Activated T-cell treated with anti-CD3 and anti-CD28 coated beads, Interleukin-2, amount 50 U/mL, for 4 hours (primary cell): Measurements from ENCODE around the gene PPP3CB. TPM values are rescaled to one million over a fixed set of nuclear protein-coding genes. Genes with fewer than 3 reads are reported as not detected.
"Not testable (repeated sequence)": the region's sequence is repeated elsewhere in the genome, so short reads cannot be mapped to it uniquely, and the experiment has no call there.

ENCODE experiments used
- ATAC-seq, 2 donors: fragments of 200-7000 bp; cut with Tn5 transposase; one replicate each; pipeline ENCODE4 v1.10.0; 2021
- DNase-seq: peaks from one replicate; pipeline ENCODE4 v3.0.0-alpha.2; 2020
- H3K27me3 Mint-ChIP-seq: one replicate; pipeline ENCODE4 v1.8.0; 2021; ENCODE audit warnings: low read depth, mixed read lengths
- H3K36me3 Mint-ChIP-seq: one replicate; pipeline ENCODE4 v1.8.0; 2022; ENCODE audit warnings: mixed read lengths; ENCODE audit not compliant: insufficient read depth
- H3K4me1 Mint-ChIP-seq: one replicate; pipeline ENCODE4 v1.8.0; 2021; ENCODE audit warnings: low read depth, mixed read lengths
- H3K4me3 Mint-ChIP-seq: one replicate; pipeline ENCODE4 v1.8.0; 2021; ENCODE audit warnings: mild to moderate bottlenecking, moderate library complexity, mixed read lengths
- H3K9me3 Mint-ChIP-seq: one replicate; pipeline ENCODE4 v1.8.0; 2021; ENCODE audit warnings: mixed read lengths
- total RNA-seq, 3 donors: library from RNA; stranded (reverse); gene quantifications; one replicate each; pipeline ENCODE4 v1.2.1, GENCODE V29; 2021

Gene PPP3CB
- total RNA-seq, 3 donors from 2014 or later: 35.0 to 38.0 (median 37.6) TPM

DNA sequence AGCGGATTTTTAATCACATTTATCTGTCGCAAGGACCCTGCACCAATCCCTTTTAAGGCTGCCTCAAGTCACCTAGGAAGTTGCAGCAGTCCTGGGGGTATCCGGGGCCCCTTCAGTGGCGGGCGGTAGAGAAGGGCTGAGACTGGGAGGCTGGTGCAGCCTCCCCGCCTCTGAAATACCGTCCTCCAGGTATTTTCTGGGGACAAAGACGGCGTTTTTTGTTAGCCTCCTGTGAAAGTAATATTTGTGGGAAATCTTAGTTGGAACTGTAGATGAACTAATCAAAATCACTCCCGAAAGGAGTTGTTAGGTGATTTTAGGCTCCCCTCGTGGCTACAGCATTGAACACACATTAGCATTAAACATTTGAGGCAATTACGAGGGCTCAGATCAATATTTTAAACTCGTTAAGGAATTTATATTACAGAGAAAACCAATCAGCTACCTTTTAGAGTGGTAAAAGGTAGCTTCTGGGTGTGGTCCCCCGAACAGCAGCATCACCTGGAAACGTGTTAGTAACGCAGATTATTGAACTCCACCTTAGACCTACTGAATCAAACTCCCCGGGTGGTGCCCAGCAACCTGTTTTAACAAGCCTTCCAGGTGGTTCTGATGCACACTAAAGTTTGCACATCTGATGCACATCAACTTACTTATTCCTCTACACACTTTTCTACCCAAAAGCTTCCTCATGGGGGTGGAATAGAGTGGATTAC is 81.4 kb downstream of the PPP3CB start:
- H3K4me3 Mint-ChIP-seq: peak overlapping the region; percentile 85
- DNase-seq (no peak), ATAC-seq (peak in 1 of 2 donors; percentile 23)
- H3K4me1 Mint-ChIP-seq: peaks cover 45% of the 10 kb centered on the region
- no peaks in the 10 kb centered on the region for H3K27me3 Mint-ChIP-seq
- peaks cover 8% of the 10 kb centered on the region for H3K36me3 Mint-ChIP-seq
- no peaks in the 10 kb centered on the region for H3K9me3 Mint-ChIP-seq

DNA sequence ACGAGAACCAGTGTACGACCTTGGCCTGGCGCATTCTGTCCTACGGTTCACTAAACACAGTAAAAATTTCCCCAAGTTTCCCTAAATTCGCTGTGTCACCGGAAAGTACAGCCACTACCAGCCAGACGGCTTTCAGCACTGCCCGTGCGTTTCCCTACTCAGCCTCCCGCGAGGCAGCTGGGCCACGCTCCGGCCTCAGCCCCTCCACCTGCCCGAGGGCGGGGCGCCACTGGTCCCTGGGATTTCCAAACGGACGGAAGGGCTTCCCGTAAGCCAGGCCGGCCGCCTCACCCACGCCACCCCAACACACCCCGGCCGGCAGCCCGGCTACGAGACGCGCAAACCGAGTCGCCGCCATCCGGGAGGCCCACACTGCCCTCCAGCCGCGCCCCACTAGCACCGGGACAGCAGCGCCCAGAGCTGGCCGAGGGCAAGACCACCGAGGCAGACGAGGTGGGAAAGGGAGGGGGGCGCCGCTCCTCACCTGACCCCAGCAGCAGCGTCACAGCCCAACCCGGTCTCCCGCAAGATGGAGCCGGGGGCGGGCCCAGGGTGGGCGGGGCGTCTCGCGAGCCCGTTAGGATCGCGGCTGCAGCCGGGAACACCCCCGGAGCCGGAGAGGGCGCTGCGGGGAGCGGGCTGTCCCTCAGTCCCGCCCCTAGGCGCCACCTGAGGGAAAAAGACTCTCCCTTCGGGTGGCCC is 82.1 kb downstream of the PPP3CB start, which contains the start of gene ANXA7:
TSS of gene ANXA7 (minus strand) at position 531 of the 702 bp plus-strand sequence. CDS start 13,202 bp downstream, outside the sequence.
- Mint-ChIP-seq H3K4me3 (peak within 1 kb of the TSS; percentile 85), H3K4me1 (peaks cover 52% of the 10 kb centered on the region), H3K27me3 (no peaks in the 10 kb centered on the region), H3K36me3 (peaks cover 8% of the 10 kb centered on the region), H3K9me3 (no peaks in the 10 kb centered on the region)
- peak; percentile 93 for DNase-seq
- peak; percentile 96 to 98 for ATAC-seq

GRCh38 chr10:73413108-73413527 is 82.7 kb downstream of the PPP3CB start:
- DNase-seq: no peak
- peaks cover 54% of the 10 kb centered on the region for H3K4me1 Mint-ChIP-seq
- ATAC-seq: peak; percentile 35 to 41
- no peaks in the 10 kb centered on the region for H3K27me3 Mint-ChIP-seq
- H3K36me3 Mint-ChIP-seq: peaks cover 8% of the 10 kb centered on the region
- H3K9me3 Mint-ChIP-seq: no peaks in the 10 kb centered on the region
- peak overlapping the region; percentile 85 for H3K4me3 Mint-ChIP-seq

- no peak for DNase-seq
- peaks cover 20% of the 10 kb centered on the region for H3K36me3 Mint-ChIP-seq
- no peak for ATAC-seq
Measured at GRCh38 chr10:73410897-73411296, 84.9 kb downstream of the PPP3CB start.

DNA sequence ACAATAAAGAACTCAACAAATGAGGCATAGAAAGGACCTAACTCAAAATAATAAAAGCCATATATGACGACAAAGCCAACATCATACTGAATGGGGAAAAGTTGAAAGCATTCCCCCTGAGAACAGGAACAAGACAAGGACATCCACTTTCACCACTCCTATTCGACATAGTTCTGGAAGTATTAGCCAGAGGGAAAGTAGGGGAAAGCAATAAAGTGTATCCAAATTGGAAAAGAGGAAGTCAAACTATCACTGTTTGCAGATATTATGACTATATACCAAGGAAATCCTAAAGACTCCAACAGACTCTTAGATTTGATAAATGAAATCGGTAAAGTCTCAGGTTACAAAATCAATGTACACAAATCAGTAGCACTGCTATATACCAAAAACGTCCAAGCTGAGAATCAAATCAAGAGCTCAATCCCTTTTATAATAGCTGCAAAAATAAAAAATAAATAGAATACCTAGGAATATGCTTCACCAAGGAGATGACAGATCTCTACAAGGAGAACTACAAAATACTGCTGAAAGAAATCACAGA is 86.8 kb downstream of the PPP3CB start:
- no peak for DNase-seq
- peaks cover 68% of the 10 kb centered on the region for H3K4me1 Mint-ChIP-seq
- no peaks in the 10 kb centered on the region for H3K27me3 Mint-ChIP-seq
- peaks cover 23% of the 10 kb centered on the region for H3K36me3 Mint-ChIP-seq
- no peak overlapping the region for H3K4me3 Mint-ChIP-seq
- H3K9me3 Mint-ChIP-seq: no peaks in the 10 kb centered on the region
- no peak for ATAC-seq

More at GRCh38 chr10:73410897-73411296, 84.9 kb downstream of the PPP3CB start:
- H3K4me1 Mint-ChIP-seq: peaks cover 71% of the 10 kb centered on the region
- H3K4me3 Mint-ChIP-seq: no peak overlapping the region
- H3K9me3 Mint-ChIP-seq: no peaks in the 10 kb centered on the region
- H3K27me3 Mint-ChIP-seq: no peaks in the 10 kb centered on the region

DNA sequence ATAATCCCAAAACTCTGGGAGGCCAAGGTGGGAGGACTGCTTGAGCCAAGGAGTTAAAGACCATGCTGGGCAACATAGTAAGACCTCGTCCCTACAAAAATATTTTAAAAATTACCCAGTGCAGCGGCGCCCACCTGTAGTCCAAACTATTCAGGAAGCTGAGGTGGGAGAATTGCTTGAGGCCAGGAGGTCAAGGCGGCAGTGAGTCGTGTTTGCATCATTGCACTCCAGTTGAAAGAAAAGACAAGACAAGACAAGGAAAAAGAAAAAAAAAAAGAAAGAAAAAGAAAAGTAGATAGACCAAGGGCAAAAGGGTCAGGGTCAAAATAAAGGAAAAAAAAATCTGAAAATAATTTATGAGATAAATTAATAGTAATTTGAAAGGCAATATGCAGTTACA is 87.8 kb downstream of the PPP3CB start:
- no peak for ATAC-seq
- peaks cover 69% of the 10 kb centered on the region for H3K4me1 Mint-ChIP-seq

DNA sequence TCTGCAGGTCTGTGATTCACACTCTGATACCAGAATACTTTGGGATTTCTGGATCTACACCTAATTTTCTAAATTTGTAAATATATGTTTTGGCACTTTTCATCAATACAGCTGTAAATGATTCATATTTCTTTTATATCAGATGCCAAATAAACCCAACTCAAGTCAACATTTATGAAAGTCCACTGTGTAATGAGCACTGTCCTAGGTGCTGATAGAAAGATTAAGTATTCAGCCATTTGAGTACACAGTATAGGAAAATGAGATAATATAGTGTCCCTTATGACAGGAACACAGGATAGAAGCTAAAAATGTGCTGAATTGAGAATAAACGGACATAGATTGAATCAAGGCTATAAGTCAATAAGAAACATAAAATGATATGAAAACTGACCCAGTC is 88.3 kb downstream of the PPP3CB start:
- no peaks in the 10 kb centered on the region for H3K9me3 Mint-ChIP-seq
- H3K4me1 Mint-ChIP-seq: peaks cover 66% of the 10 kb centered on the region
- ATAC-seq: no peak
- H3K36me3 Mint-ChIP-seq: peaks cover 23% of the 10 kb centered on the region
- H3K4me3 Mint-ChIP-seq: no peak overlapping the region
- no peak for DNase-seq
- H3K27me3 Mint-ChIP-seq: no peaks in the 10 kb centered on the region

More for the DNA sequence above, 87.8 kb downstream of the PPP3CB start:
- H3K4me3 Mint-ChIP-seq: no peak overlapping the region
- H3K36me3 Mint-ChIP-seq: peaks cover 23% of the 10 kb centered on the region
- H3K27me3 Mint-ChIP-seq: no peaks in the 10 kb centered on the region
- no peaks in the 10 kb centered on the region for H3K9me3 Mint-ChIP-seq
- no peak for DNase-seq

- peaks cover 23% of the 10 kb centered on the region for H3K36me3 Mint-ChIP-seq
- H3K27me3 Mint-ChIP-seq: no peaks in the 10 kb centered on the region
- H3K4me3 Mint-ChIP-seq: no peak overlapping the region
- no peaks in the 10 kb centered on the region for H3K9me3 Mint-ChIP-seq
- no peak for DNase-seq
- ATAC-seq: no peak
- peaks cover 60% of the 10 kb centered on the region for H3K4me1 Mint-ChIP-seq
Measured at GRCh38 chr10:73406846-73407245, 89.0 kb downstream of the PPP3CB start.

DNA sequence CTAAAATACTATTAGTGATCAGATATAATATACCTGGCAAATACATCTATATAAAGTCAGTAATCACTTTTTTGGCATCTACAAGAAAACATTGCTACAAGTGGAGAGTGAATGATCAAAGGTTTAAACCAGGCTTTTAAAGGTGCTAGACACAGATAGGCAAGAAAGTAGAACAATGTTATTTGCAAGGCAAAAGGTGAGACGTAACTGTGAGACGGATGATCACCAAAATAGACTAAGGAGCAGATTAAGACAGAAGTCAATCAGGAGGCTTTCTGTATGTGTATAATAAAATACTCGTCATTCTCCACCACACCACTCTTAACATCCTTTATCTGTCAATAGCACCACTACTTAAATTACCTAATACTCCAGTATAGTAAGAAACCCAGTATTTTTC is 90.3 kb downstream of the PPP3CB start:
- no peak for ATAC-seq
- H3K36me3 Mint-ChIP-seq: peaks cover 18% of the 10 kb centered on the region
- H3K4me1 Mint-ChIP-seq: peaks cover 53% of the 10 kb centered on the region
- H3K4me3 Mint-ChIP-seq: no peak overlapping the region
- DNase-seq: no peak
- no peaks in the 10 kb centered on the region for H3K9me3 Mint-ChIP-seq
- no peaks in the 10 kb centered on the region for H3K27me3 Mint-ChIP-seq

- ATAC-seq (no peak), DNase-seq (no peak)
- Mint-ChIP-seq H3K4me3 (no peak overlapping the region), H3K9me3 (no peaks in the 10 kb centered on the region), H3K36me3 (peaks cover 15% of the 10 kb centered on the region), H3K4me1 (peaks cover 48% of the 10 kb centered on the region), H3K27me3 (no peaks in the 10 kb centered on the region)
Measured at GRCh38 chr10:73404690-73405089, 91.1 kb downstream of the PPP3CB start.

GRCh38 chr10:73401636-73402035 is 94.2 kb downstream of the PPP3CB start:
- ATAC-seq: no peak
- no peak for DNase-seq
- peaks cover 24% of the 10 kb centered on the region for H3K4me1 Mint-ChIP-seq
- H3K27me3 Mint-ChIP-seq: no peaks in the 10 kb centered on the region
- H3K4me3 Mint-ChIP-seq: no peak overlapping the region
- peaks cover 11% of the 10 kb centered on the region for H3K36me3 Mint-ChIP-seq
- H3K9me3 Mint-ChIP-seq: no peaks in the 10 kb centered on the region

DNA sequence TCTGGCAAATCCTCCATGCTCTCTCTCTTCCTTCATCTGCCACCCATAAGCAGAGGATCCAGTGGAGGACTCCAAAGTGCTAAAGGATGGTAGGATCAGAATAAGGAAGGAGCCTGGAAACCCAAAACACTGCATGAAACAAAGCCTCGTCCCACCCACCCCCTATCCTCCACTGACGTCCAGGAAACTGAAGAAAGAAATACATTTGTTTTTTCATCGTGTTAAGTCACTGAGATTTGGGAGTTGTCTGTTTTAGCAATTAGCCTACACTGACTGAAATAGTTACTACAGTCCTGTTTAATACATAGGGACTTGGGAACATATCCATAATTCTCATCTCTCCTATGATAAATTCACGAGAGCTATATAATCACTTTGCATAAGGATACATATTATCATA is 96.8 kb downstream of the PPP3CB start:
- DNase-seq (no peak), ATAC-seq (no peak)
- Mint-ChIP-seq H3K9me3 (no peaks in the 10 kb centered on the region), H3K36me3 (peaks cover 25% of the 10 kb centered on the region), H3K27me3 (no peaks in the 10 kb centered on the region), H3K4me3 (no peak overlapping the region), H3K4me1 (peaks cover 10% of the 10 kb centered on the region)

- no peaks in the 10 kb centered on the region for H3K9me3 Mint-ChIP-seq
- ATAC-seq: no peak
- no peak overlapping the region for H3K4me3 Mint-ChIP-seq
- peaks cover 8% of the 10 kb centered on the region for H3K4me1 Mint-ChIP-seq
- DNase-seq: no peak
- H3K36me3 Mint-ChIP-seq: peaks cover 31% of the 10 kb centered on the region
- H3K27me3 Mint-ChIP-seq: no peaks in the 10 kb centered on the region
Measured at GRCh38 chr10:73398024-73398423, 97.8 kb downstream of the PPP3CB start.

- ATAC-seq, H3K4me3 Mint-ChIP-seq, H3K9me3 Mint-ChIP-seq, DNase-seq, H3K27me3 Mint-ChIP-seq, H3K4me1 Mint-ChIP-seq: not testable (repeated sequence)
- H3K36me3 Mint-ChIP-seq: peaks cover 46% of the 10 kb centered on the region
Measured at GRCh38 chr10:73394325-73394724, 101.5 kb downstream of the PPP3CB start.
